GM23338 (cell line): Measurements from ENCODE around the gene GABPB1. TPM values are rescaled to one million over a fixed set of nuclear protein-coding genes. Genes with fewer than 3 reads are reported as not detected.

Experiments used
- ATAC-seq: fragments of 200-7000 bp; cut with Tn5 transposase; 3 replicates; pipeline ENCODE4 v1.9.1; 2020
- DNase-seq: peaks from one replicate; pipeline ENCODE4 v3.0.0-alpha.2; 2015; ENCODE audit warnings: low spot score
- H2AFZ ChIP-seq: fragments of 200-600 bp; sonication (generic); 2 replicates; pipeline ENCODE4 v1.8.0; 2016; ENCODE audit warnings: antibody characterized with exemption, mild to moderate bottlenecking, moderate library complexity
- H3F3A ChIP-seq: fragments of 200-600 bp; sonication (generic); replicated peaks from 2 replicates; pipeline ENCODE4 v1.8.0; 2017; ENCODE audit warnings: antibody characterized with exemption, mixed run types, low read depth
- H3K27ac ChIP-seq: fragments of 200-600 bp; sonication (generic); 2 replicates; pipeline ENCODE4 v1.6.1; 2016; ENCODE audit warnings: low read depth
- H3K27me3 ChIP-seq: fragments of 200-600 bp; sonication (generic); 2 replicates; pipeline ENCODE4 v1.8.0; 2016; ENCODE audit warnings: mild to moderate bottlenecking, mixed run types, moderate library complexity; ENCODE audit not compliant: insufficient read depth
- H3K36me3 ChIP-seq: fragments of 200-600 bp; sonication (generic); 2 replicates; pipeline ENCODE4 v1.8.0; 2016; ENCODE audit warnings: mild to moderate bottlenecking; ENCODE audit not compliant: insufficient read depth
- H3K4me1 ChIP-seq: fragments of 200-600 bp; sonication (generic); 2 replicates; pipeline ENCODE4 v1.8.0; 2016; ENCODE audit warnings: mild to moderate bottlenecking, moderate library complexity; ENCODE audit not compliant: insufficient read depth
- H3K4me2 ChIP-seq: fragments of 200-600 bp; sonication (generic); 2 replicates; pipeline ENCODE4 v1.7.1; 2017; ENCODE audit warnings: mixed run types
- H3K4me3 ChIP-seq: fragments of 200-600 bp; sonication (generic); 2 replicates; pipeline ENCODE4 v1.6.1; 2016; ENCODE audit warnings: mixed run types
- H3K79me2 ChIP-seq: fragments of 200-600 bp; sonication (generic); replicated peaks from 2 replicates; pipeline ENCODE4 v1.8.0; 2017; ENCODE audit warnings: mild to moderate bottlenecking; ENCODE audit not compliant: insufficient read depth
- H3K9me2 ChIP-seq: fragments of 200-600 bp; sonication (generic); 2 replicates; pipeline ENCODE4 v1.8.0; 2017; ENCODE audit not compliant: insufficient read depth
- H4K20me1 ChIP-seq: fragments of 200-600 bp; sonication (generic); replicated peaks from 2 replicates; pipeline ENCODE4 v1.8.0; 2017; ENCODE audit warnings: mild to moderate bottlenecking; ENCODE audit not compliant: insufficient read depth
- H3K27ac Mint-ChIP-seq: 2 replicates; pipeline ENCODE4 v1.8.0; 2020; ENCODE audit warnings: inconsistent platforms, mild to moderate bottlenecking, moderate library complexity, mixed read lengths
- H3K27me3 Mint-ChIP-seq: 3 replicates; pipeline ENCODE4 v1.8.0; 2022; ENCODE audit warnings: low read depth, mild to moderate bottlenecking, moderate library complexity, mixed read lengths, inconsistent platforms; ENCODE audit not compliant: insufficient read depth, poor library complexity
- H3K36me3 Mint-ChIP-seq: 3 replicates; pipeline ENCODE4 v1.8.0; 2021; ENCODE audit warnings: low read depth, mild to moderate bottlenecking, inconsistent platforms, moderate library complexity, mixed read lengths
- H3K4me1 Mint-ChIP-seq: 3 replicates; pipeline ENCODE4 v1.8.0; 2020; ENCODE audit warnings: mild to moderate bottlenecking, inconsistent platforms, mixed read lengths
- H3K4me3 Mint-ChIP-seq: 3 replicates; pipeline ENCODE4 v1.8.0; 2021; ENCODE audit warnings: moderate library complexity, mild to moderate bottlenecking, inconsistent platforms, mixed read lengths
- H3K9me3 Mint-ChIP-seq: 3 replicates; pipeline ENCODE4 v1.8.0; 2020; ENCODE audit warnings: moderate library complexity, mild to moderate bottlenecking, inconsistent platforms, mixed read lengths
- CREB1 ChIP-seq: fragments of 250-450 bp; sonication (Bioruptor Pico); IDR thresholded peaks from 2 replicates; pipeline ENCODE4 v1.5.0; 2020; ENCODE audit warnings: low read depth, mild to moderate bottlenecking, moderate library complexity
- EZH2 ChIP-seq: fragments of 200-600 bp; sonication (generic); IDR thresholded peaks from one replicate; pipeline ENCODE4 v1.8.0; 2017; ENCODE audit warnings: antibody characterized with exemption, mild to moderate bottlenecking, low read depth; ENCODE audit not compliant: unreplicated experiment
- EZH2phosphoT487 ChIP-seq: fragments of 200-600 bp; sonication (generic); IDR thresholded peaks from one replicate; pipeline ENCODE4 v1.8.1; 2018; ENCODE audit warnings: antibody characterized with exemption; ENCODE audit not compliant: unreplicated experiment
- JUNB ChIP-seq: IDR thresholded peaks from one replicate; pipeline ENCODE4 v1.6.1; 2016; ENCODE audit warnings: antibody characterized with exemption; ENCODE audit not compliant: unreplicated experiment
- NANOG ChIP-seq: IDR thresholded peaks from 2 replicates; pipeline ENCODE4 v1.6.1; 2016; ENCODE audit warnings: antibody characterized with exemption, borderline replicate concordance
- POLR2AphosphoS5 ChIP-seq: IDR thresholded peaks from 2 replicates; pipeline ENCODE4 v1.6.1; 2016; ENCODE audit warnings: antibody characterized with exemption, low read depth
- STAT1 ChIP-seq: IDR thresholded peaks from one replicate; pipeline ENCODE4 v1.6.1; 2016; ENCODE audit warnings: antibody characterized with exemption; ENCODE audit not compliant: unreplicated experiment
- ZNF114 ChIP-seq: fragments of 250-450 bp; sonication (Bioruptor Pico); IDR thresholded peaks from 2 replicates; pipeline ENCODE4 v1.5.0; 2020; ENCODE audit warnings: mild to moderate bottlenecking, moderate library complexity
- polyA plus RNA-seq: library from polyadenylated mRNA; unstranded; fragments of >200 nt; fragmentation: Nextera tagmentation; extraction: Ambion mirVana; gene quantifications from 2 replicates; pipeline ENCODE4 v1.2.1, GENCODE V29; 2016
- total RNA-seq: library from RNA; depleted of rRNA; stranded (reverse); fragments of >200 nt; shearing (Covaris generic); gene quantifications from 2 replicates; pipeline ENCODE4 v1.2.3, GENCODE V29; 2014
- TF ChIP-seq, protein P1 (sequence below), 2 experiments: fragments of 200-600 bp in 1 of 2; sonication (generic) in 1 of 2; conservative IDR thresholded peaks; 2 replicates each; pipeline versions ENCODE4 v1.5.1 to v1.6.1; 2016 to 2017; ENCODE audit warnings: antibody characterized with exemption in 2 of 2, low read depth in 2 of 2, mild to moderate bottlenecking in 2 of 2, moderate library complexity in 1 of 2
- TF ChIP-seq, protein P2 (sequence below): IDR thresholded peaks from 2 replicates; pipeline ENCODE4 v1.6.1; 2016; ENCODE audit warnings: antibody characterized with exemption
- TF ChIP-seq, protein P3 (sequence below): fragments of 250-450 bp; sonication (Bioruptor Pico); IDR thresholded peaks from 2 replicates; pipeline ENCODE4 v1.5.0; 2020; ENCODE audit warnings: mild to moderate bottlenecking, moderate library complexity

Gene GABPB1
- total and polyA plus RNA-seq, 2 experiments from 2014 or later, result 34.4 to 53.9 TPM

DNA sequence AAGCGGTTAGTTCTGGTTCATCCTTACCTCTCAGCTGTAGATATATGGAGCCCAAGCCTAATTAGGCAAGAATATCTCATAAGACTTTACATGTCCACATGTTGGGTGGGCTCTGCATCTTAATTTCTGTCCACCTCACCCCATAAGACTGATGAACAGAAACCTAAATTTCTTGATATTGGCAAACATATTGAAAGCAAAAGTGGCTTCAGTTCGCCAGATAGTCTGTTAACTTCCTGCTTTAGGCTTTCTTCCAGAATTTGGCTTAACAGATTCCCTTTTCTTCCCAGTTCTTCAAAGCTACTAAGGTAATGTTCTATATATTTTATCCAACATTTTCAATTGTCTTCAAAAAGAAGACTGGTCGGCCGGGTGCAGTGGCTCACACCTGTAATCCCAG is 19.7 kb downstream of the GABPB1 start:
- Mint-ChIP-seq H3K4me1 (peaks cover 16% of the 10 kb centered on the region; the same call in 2 of the 3 replicates), H3K27ac (no peak overlapping the region), H3K36me3 (no peaks in the 10 kb centered on the region), H3K4me3 (no peak overlapping the region), H3K27me3 (no peaks in the 10 kb centered on the region), H3K9me3 (no peaks in the 10 kb centered on the region)
- H3K36me3 ChIP-seq, result no peaks in the 10 kb centered on the region
- H3K27ac ChIP-seq, result no peak overlapping the region
- no peak overlapping the region for H2AFZ ChIP-seq
- peaks cover 15% of the 10 kb centered on the region; the same call in 1 of the 2 replicates for H4K20me1 ChIP-seq
- peaks cover 77% of the 10 kb centered on the region for H3K79me2 ChIP-seq
- ATAC-seq, result no peak
- no peaks in the 10 kb centered on the region for H3K27me3 ChIP-seq
- H3K4me1 ChIP-seq, result peaks cover 5% of the 10 kb centered on the region; the same call in 1 of the 2 replicates
- H3K9me2 ChIP-seq, result no peaks in the 10 kb centered on the region
- H3K4me3 ChIP-seq, result no peak overlapping the region
- no peaks in the 10 kb centered on the region for H3F3A ChIP-seq
- TF ChIP-seq, protein P1, sequence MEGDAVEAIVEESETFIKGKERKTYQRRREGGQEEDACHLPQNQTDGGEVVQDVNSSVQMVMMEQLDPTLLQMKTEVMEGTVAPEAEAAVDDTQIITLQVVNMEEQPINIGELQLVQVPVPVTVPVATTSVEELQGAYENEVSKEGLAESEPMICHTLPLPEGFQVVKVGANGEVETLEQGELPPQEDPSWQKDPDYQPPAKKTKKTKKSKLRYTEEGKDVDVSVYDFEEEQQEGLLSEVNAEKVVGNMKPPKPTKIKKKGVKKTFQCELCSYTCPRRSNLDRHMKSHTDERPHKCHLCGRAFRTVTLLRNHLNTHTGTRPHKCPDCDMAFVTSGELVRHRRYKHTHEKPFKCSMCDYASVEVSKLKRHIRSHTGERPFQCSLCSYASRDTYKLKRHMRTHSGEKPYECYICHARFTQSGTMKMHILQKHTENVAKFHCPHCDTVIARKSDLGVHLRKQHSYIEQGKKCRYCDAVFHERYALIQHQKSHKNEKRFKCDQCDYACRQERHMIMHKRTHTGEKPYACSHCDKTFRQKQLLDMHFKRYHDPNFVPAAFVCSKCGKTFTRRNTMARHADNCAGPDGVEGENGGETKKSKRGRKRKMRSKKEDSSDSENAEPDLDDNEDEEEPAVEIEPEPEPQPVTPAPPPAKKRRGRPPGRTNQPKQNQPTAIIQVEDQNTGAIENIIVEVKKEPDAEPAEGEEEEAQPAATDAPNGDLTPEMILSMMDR (conservative IDR thresholded peaks at IDR 0.05; ENCODE audit: low read depth in 2 of 2), result no peak
- TF ChIP-seq ZNF114 (CRISPR knock-in tag) (no peak), EZH2 (no peak), NANOG (no peak), STAT1 (no peak), POLR2AphosphoS5 (no peak), EZH2phosphoT487 (no peak), JUNB (no peak)
- TF ChIP-seq, protein P2, sequence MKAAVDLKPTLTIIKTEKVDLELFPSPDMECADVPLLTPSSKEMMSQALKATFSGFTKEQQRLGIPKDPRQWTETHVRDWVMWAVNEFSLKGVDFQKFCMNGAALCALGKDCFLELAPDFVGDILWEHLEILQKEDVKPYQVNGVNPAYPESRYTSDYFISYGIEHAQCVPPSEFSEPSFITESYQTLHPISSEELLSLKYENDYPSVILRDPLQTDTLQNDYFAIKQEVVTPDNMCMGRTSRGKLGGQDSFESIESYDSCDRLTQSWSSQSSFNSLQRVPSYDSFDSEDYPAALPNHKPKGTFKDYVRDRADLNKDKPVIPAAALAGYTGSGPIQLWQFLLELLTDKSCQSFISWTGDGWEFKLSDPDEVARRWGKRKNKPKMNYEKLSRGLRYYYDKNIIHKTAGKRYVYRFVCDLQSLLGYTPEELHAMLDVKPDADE, result no peak
- DNase-seq, result no peak
- no peak overlapping the region for H3K4me2 ChIP-seq

DNA sequence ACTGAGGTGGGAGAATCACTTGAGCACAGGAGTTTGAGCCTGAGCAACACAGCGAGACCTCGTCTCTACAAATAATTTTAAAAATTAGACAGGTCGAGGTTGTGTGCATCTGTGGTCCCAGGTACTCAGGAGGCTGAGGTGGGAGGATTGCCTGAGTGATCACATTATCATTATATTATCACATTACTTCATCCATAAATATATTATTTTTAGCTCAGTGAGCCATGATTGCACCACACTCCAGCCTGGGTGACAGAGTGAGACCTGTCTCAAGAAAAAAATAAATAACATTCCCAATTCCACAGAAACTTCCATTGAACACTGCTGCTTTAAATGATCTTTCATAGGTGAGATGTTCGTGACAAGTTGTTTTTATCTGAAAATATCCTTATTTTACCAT is 21.8 kb downstream of the GABPB1 start:
- Histone ChIP-seq H3K27me3 (no peaks in the 10 kb centered on the region), H3K9me2 (no peaks in the 10 kb centered on the region), H3K27ac (no peak overlapping the region), H2AFZ (no peak overlapping the region), H4K20me1 (0 out of 2 replicates have a peak, but pooled peaks cover 7% of the 10 kb centered on the region), H3K79me2 (peaks cover 75% of the 10 kb centered on the region), H3K4me3 (no peak overlapping the region), H3K36me3 (no peaks in the 10 kb centered on the region), H3K4me1 (peaks cover 5% of the 10 kb centered on the region; the same call in 1 of the 2 replicates), H3K4me2 (no peak overlapping the region), H3F3A (no peaks in the 10 kb centered on the region)
- Mint-ChIP-seq H3K36me3 (no peaks in the 10 kb centered on the region), H3K4me3 (no peak overlapping the region), H3K9me3 (no peaks in the 10 kb centered on the region), H3K4me1 (peaks cover 16% of the 10 kb centered on the region; the same call in 2 of the 3 replicates), H3K27me3 (no peaks in the 10 kb centered on the region), H3K27ac (no peak overlapping the region)
- DNase-seq (no peak), ATAC-seq (no peak)
- TF ChIP-seq, protein P3, sequence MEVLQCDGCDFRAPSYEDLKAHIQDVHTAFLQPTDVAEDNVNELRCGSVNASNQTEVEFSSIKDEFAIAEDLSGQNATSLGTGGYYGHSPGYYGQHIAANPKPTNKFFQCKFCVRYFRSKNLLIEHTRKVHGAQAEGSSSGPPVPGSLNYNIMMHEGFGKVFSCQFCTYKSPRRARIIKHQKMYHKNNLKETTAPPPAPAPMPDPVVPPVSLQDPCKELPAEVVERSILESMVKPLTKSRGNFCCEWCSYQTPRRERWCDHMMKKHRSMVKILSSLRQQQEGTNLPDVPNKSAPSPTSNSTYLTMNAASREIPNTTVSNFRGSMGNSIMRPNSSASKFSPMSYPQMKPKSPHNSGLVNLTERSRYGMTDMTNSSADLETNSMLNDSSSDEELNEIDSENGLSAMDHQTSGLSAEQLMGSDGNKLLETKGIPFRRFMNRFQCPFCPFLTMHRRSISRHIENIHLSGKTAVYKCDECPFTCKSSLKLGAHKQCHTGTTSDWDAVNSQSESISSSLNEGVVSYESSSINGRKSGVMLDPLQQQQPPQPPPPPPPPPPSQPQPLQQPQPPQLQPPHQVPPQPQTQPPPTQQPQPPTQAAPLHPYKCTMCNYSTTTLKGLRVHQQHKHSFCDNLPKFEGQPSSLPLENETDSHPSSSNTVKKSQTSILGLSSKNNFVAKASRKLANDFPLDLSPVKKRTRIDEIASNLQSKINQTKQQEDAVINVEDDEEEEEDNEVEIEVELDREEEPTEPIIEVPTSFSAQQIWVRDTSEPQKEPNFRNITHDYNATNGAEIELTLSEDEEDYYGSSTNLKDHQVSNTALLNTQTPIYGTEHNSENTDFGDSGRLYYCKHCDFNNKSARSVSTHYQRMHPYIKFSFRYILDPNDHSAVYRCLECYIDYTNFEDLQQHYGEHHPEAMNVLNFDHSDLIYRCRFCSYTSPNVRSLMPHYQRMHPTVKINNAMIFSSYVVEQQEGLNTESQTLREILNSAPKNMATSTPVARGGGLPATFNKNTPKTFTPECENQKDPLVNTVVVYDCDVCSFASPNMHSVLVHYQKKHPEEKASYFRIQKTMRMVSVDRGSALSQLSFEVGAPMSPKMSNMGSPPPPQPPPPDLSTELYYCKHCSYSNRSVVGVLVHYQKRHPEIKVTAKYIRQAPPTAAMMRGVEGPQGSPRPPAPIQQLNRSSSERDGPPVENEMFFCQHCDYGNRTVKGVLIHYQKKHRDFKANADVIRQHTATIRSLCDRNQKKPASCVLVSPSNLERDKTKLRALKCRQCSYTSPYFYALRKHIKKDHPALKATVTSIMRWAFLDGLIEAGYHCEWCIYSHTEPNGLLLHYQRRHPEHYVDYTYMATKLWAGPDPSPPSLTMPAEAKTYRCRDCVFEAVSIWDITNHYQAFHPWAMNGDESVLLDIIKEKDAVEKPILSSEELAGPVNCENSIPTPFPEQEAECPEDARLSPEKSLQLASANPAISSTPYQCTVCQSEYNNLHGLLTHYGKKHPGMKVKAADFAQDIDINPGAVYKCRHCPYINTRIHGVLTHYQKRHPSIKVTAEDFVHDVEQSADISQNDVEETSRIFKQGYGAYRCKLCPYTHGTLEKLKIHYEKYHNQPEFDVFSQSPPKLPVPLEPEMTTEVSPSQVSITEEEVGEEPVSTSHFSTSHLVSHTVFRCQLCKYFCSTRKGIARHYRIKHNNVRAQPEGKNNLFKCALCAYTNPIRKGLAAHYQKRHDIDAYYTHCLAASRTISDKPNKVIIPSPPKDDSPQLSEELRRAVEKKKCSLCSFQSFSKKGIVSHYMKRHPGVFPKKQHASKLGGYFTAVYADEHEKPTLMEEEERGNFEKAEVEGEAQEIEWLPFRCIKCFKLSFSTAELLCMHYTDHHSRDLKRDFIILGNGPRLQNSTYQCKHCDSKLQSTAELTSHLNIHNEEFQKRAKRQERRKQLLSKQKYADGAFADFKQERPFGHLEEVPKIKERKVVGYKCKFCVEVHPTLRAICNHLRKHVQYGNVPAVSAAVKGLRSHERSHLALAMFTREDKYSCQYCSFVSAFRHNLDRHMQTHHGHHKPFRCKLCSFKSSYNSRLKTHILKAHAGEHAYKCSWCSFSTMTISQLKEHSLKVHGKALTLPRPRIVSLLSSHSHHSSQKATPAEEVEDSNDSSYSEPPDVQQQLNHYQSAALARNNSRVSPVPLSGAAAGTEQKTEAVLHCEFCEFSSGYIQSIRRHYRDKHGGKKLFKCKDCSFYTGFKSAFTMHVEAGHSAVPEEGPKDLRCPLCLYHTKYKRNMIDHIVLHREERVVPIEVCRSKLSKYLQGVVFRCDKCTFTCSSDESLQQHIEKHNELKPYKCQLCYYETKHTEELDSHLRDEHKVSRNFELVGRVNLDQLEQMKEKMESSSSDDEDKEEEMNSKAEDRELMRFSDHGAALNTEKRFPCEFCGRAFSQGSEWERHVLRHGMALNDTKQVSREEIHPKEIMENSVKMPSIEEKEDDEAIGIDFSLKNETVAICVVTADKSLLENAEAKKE (CRISPR knock-in tag), result no peak
- TF ChIP-seq POLR2AphosphoS5 (no peak), CREB1 (CRISPR knock-in tag) (no peak), EZH2phosphoT487 (no peak), EZH2 (no peak), ZNF114 (CRISPR knock-in tag) (no peak), NANOG (no peak)
- TF ChIP-seq, protein P2, result no peak
